Measurements from ENCODE around the gene SBF2.
"Not testable (repeated sequence)": the region's sequence is repeated elsewhere in the genome, so short reads cannot be mapped to it uniquely, and the experiment has no call there.

Gene SBF2

GRCh38 chr11:10108915-10109680, 184.9 kb downstream of the SBF2 start:
- DNase-seq = no peak

GRCh38 chr11:10107497-10107896, 186.5 kb downstream of the SBF2 start:
- DNase-seq = no peak

GRCh38 chr11:10097615-10098014, 196.4 kb downstream of the SBF2 start:
- no peak for DNase-seq

- DNase-seq = no peak
Observed at GRCh38 chr11:10096987-10097386, 197.0 kb downstream of the SBF2 start.

- no peak for DNase-seq
Observed at GRCh38 chr11:10095412-10096208, 198.4 kb downstream of the SBF2 start.

- DNase-seq = no peak
Observed at GRCh38 chr11:10092426-10092825, 201.6 kb downstream of the SBF2 start.

GRCh38 chr11:10091314-10092045, 202.5 kb downstream of the SBF2 start:
- no peak for DNase-seq

GRCh38 chr11:10087923-10088225, 206.1 kb downstream of the SBF2 start:
- not testable (repeated sequence) for DNase-seq

- no peak for DNase-seq
Observed at GRCh38 chr11:10087186-10087922, 206.7 kb downstream of the SBF2 start.

- DNase-seq = no peak
Observed at GRCh38 chr11:10080138-10080537, 213.9 kb downstream of the SBF2 start.

- peak in 1 of 2 experiments; percentile 8 for DNase-seq
Observed at GRCh38 chr11:10076458-10077141, 217.4 kb downstream of the SBF2 start.

- DNase-seq = no peak
Observed at GRCh38 chr11:10075141-10075540, 218.9 kb downstream of the SBF2 start.

- no peak for DNase-seq
Observed at GRCh38 chr11:10072841-10073240, 221.2 kb downstream of the SBF2 start.

GRCh38 chr11:10072142-10072541, 221.9 kb downstream of the SBF2 start:
- no peak for DNase-seq

GRCh38 chr11:10067629-10068300, 226.3 kb downstream of the SBF2 start:
- DNase-seq = no peak

- no peak for DNase-seq
Observed at GRCh38 chr11:10066441-10066840, 227.6 kb downstream of the SBF2 start.

GRCh38 chr11:10064828-10065227, 229.2 kb downstream of the SBF2 start:
- no peak for DNase-seq

- DNase-seq = no peak
Observed at GRCh38 chr11:10058356-10058755, 235.7 kb downstream of the SBF2 start.

- no peak for DNase-seq
Observed at GRCh38 chr11:10051868-10052586, 242.0 kb downstream of the SBF2 start.

- DNase-seq = no peak
Observed at GRCh38 chr11:10050561-10050960, 243.5 kb downstream of the SBF2 start.

- no peak for DNase-seq
Observed at GRCh38 chr11:10049756-10050155, 244.3 kb downstream of the SBF2 start.
